Activated CD8-positive, alpha-beta T cell treated with anti-CD3 and anti-CD28 coated beads, Interleukin-2, amount 10 ng/mL, durations not matched to agents 7 days and 5 days (primary cell): ENCODE results near the gene PLEKHD1. TPM values are rescaled to one million over a fixed set of nuclear protein-coding genes. Genes with fewer than 3 reads are reported as not detected.

ENCODE experiments used
- ATAC-seq: fragments of 150-1000 bp; cut with Tn5 transposase; one replicate; pipeline ENCODE4 v1.10.0; 2021; ENCODE audit warnings: moderate library complexity
- CTCF ChIA-PET: fragments of 350-600 bp; sonication (Branson Sonifier 250); formaldehyde crosslinking; loops from one replicate; lab custom pipeline; 2021; ENCODE audit warnings: antibody characterized with exemption; lab: Charles Lee
- POLR2A ChIA-PET: fragments of 350-600 bp; sonication (Branson Sonifier 250); formaldehyde crosslinking; loops from one replicate; lab custom pipeline; 2021; ENCODE audit warnings: antibody characterized with exemption; lab: Charles Lee
- DNase-seq: peaks from one replicate; pipeline ENCODE4 v3.0.0-alpha.2; 2020
- H3K27ac Mint-ChIP-seq: one replicate; pipeline ENCODE4 v1.8.0; 2021; ENCODE audit warnings: mild to moderate bottlenecking, mixed read lengths
- H3K27me3 Mint-ChIP-seq: one replicate; pipeline ENCODE4 v1.8.0; 2021; ENCODE audit warnings: low read depth, mixed read lengths
- H3K36me3 Mint-ChIP-seq: one replicate; pipeline ENCODE4 v1.8.0; 2021; ENCODE audit warnings: low read depth, mixed read lengths
- H3K4me1 Mint-ChIP-seq: one replicate; pipeline ENCODE4 v1.8.0; 2021; ENCODE audit warnings: low read depth, mixed read lengths
- H3K4me3 Mint-ChIP-seq: one replicate; pipeline ENCODE4 v1.8.0; 2021; ENCODE audit warnings: mild to moderate bottlenecking, mixed read lengths
- H3K9me3 Mint-ChIP-seq: one replicate; pipeline ENCODE4 v1.8.0; 2022; ENCODE audit warnings: mixed read lengths; ENCODE audit not compliant: insufficient read depth
- total RNA-seq, 2 experiments: library from RNA; stranded (reverse); gene quantifications; one replicate each; pipeline ENCODE4 v1.2.3, GENCODE V29; 2021

Gene PLEKHD1
- total RNA-seq = under 1 TPM; 0.10 to 0.13 TPM

DNA sequence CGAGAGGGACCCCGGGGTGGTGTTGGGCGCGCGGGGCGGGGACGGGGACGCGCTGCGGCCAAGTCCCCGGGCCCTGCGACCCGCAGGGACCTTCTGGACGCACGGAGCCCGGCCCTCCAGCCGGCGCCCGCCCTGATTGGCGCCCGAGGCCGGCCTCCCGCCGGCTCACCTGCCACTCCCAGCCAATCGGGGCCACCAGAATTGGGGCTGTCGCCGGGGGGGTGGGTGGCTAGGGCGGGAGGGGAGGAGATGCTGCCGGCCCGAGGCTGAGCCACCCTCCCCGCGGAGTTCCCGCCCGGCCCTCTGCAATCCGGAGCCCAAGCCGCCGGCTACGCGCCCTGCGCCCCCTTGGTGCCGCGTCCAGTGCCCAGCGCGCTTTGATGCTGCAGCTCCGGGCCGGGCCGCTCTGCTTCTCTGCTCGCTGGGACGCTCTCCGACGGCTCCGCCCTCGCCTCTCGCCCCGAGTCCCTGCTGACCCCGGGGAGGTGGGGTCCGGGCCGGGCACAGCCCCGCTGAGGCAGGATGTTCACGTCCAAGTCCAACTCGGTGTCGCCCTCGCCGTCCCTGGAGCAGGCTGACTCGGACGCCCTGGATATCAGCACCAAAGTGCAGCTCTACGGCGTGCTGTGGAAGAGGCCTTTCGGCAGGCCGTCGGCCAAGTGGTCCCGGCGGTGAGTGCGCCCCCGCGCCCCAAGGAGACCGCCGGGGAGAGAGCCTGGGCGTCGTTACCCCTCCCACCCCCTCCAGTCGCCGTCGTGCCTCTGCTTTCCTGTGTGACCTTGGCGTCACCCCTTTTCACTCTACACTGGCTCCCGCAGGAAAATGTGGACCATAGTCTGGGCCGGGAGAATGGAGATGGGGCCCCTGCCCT, at the start of gene PLEKHD1:
PLEKHD1 (plus strand) TSS at position 285 of the 871 bp plus-strand sequence; CDS start at position 523, 238 bp downstream.
- peaks cover 56% of the 10 kb centered on the region for H3K27me3 Mint-ChIP-seq
- H3K4me1 Mint-ChIP-seq = peaks cover 3% of the 10 kb centered on the region
- no peak for ATAC-seq
- no peaks in the 10 kb centered on the region for H3K36me3 Mint-ChIP-seq
- no peak for DNase-seq
- no peaks in the 10 kb centered on the region for H3K9me3 Mint-ChIP-seq
- H3K4me3 Mint-ChIP-seq = no peak within 1 kb of the TSS
- no peak within 1 kb of the TSS for H3K27ac Mint-ChIP-seq
- ChIA-PET POLR2A (no interaction called here), CTCF (no interaction called here)

- no peak for ATAC-seq
- H3K27me3 Mint-ChIP-seq = no peaks in the 10 kb centered on the region
- CTCF ChIA-PET = interaction anchor here (3.6 kb wide), 1 partner anchor 20 kb away, joined by 14 read pairs; no protein-coding TSS in a partner anchor
Measured at GRCh38 chr14:69439521-69440270, 44.8 kb upstream of the PLEKHD1 start.

DNA sequence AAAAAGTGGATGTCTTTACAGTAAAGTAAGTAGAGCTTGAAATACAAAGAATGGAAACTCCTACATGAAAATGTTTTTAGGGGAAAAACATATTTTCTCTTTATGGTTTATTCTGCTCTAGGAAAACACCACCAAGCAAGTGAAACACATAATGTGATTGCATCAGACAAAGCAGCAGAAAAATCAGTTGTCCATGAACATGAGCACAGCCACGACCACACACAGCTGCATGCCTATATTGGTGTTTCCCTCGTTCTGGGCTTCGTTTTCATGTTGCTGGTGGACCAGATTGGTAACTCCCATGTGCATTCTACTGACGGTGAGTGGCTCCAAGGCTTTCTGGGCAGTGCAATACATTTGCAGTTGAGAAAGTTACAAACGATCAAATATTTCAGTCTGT, 42.6 kb upstream of the PLEKHD1 start:
- H3K9me3 Mint-ChIP-seq = no peaks in the 10 kb centered on the region

More at GRCh38 chr14:69439521-69440270, 44.8 kb upstream of the PLEKHD1 start:
- Mint-ChIP-seq H3K4me1 (peaks cover 6% of the 10 kb centered on the region), H3K4me3 (no peak overlapping the region), H3K27ac (no peak overlapping the region), H3K36me3 (peaks cover 28% of the 10 kb centered on the region), H3K9me3 (no peaks in the 10 kb centered on the region)
- DNase-seq = no peak
- POLR2A ChIA-PET = no interaction called here

GRCh38 chr14:69443296-69443805, 41.2 kb upstream of the PLEKHD1 start:
- ChIA-PET POLR2A (interaction anchor here (0.6 kb wide), 1 partner anchor 205 kb away, joined by 3 read pairs; no protein-coding TSS in a partner anchor), CTCF (interaction anchor here (3.6 kb wide), 1 partner anchor 16 kb away, joined by 14 read pairs; no protein-coding TSS in a partner anchor)
- Mint-ChIP-seq H3K4me1 (peaks cover 6% of the 10 kb centered on the region), H3K27ac (no peak overlapping the region), H3K27me3 (no peaks in the 10 kb centered on the region), H3K9me3 (no peaks in the 10 kb centered on the region), H3K4me3 (no peak overlapping the region), H3K36me3 (peaks cover 34% of the 10 kb centered on the region)
- DNase-seq (no peak), ATAC-seq (no peak)

More for the DNA sequence above, 42.6 kb upstream of the PLEKHD1 start:
- ATAC-seq (no peak), DNase-seq (no peak)
- H3K36me3 Mint-ChIP-seq = peaks cover 32% of the 10 kb centered on the region
- POLR2A ChIA-PET = no interaction called here
- H3K4me3 Mint-ChIP-seq = no peak overlapping the region
- H3K27me3 Mint-ChIP-seq = no peaks in the 10 kb centered on the region
- peaks cover 6% of the 10 kb centered on the region for H3K4me1 Mint-ChIP-seq
- no peak overlapping the region for H3K27ac Mint-ChIP-seq
- CTCF ChIA-PET = interaction anchor here (1.3 to 3.6 kb wide), 3 partner anchors 18 to 199 kb away, joined by 3 to 14 read pairs (median 4); no protein-coding TSS in a partner anchor

DNA sequence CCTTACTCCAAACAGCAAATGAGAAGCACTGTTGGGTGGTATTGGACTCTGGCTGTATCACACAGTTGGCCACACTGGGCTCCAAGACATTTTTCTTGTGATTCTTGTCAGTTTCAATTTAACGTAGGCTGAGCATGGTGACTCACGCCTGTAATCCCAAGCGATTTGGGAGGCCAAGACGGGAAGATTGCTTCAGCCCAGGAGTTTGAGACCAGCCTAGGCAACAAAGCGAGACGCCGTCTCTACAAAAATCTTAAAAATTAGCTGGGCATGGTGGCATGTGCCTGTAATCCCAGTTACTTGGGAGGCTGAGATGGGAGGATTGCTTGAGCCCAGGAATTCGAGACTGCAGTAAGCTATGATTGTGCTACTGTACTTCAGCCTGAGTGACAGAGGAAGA, 35.3 kb upstream of the PLEKHD1 start:
- CTCF ChIA-PET = interaction anchor here (4.0 kb wide), 1 partner anchor 10 kb away, joined by 13 read pairs; no protein-coding TSS in a partner anchor
- H3K27me3 Mint-ChIP-seq = no peaks in the 10 kb centered on the region
- no peak overlapping the region for H3K4me3 Mint-ChIP-seq
- H3K36me3 Mint-ChIP-seq = peaks cover 20% of the 10 kb centered on the region
- no peak overlapping the region for H3K27ac Mint-ChIP-seq
- no peak for ATAC-seq
- DNase-seq = no peak
- no peaks in the 10 kb centered on the region for H3K9me3 Mint-ChIP-seq
- POLR2A ChIA-PET = no interaction called here
- H3K4me1 Mint-ChIP-seq = no peaks in the 10 kb centered on the region

GRCh38 chr14:69451941-69452340, 32.6 kb upstream of the PLEKHD1 start:
- peaks cover 18% of the 10 kb centered on the region for H3K36me3 Mint-ChIP-seq
- DNase-seq (no peak), ATAC-seq (no peak)
- CTCF ChIA-PET = interaction anchor here (4.0 kb wide), 1 partner anchor 8 kb away, joined by 13 read pairs; no protein-coding TSS in a partner anchor
- H3K27ac Mint-ChIP-seq = no peak overlapping the region
- no peak overlapping the region for H3K4me3 Mint-ChIP-seq
- POLR2A ChIA-PET = no interaction called here
- no peaks in the 10 kb centered on the region for H3K9me3 Mint-ChIP-seq
- no peaks in the 10 kb centered on the region for H3K4me1 Mint-ChIP-seq
- no peaks in the 10 kb centered on the region for H3K27me3 Mint-ChIP-seq

- ChIA-PET POLR2A (no interaction called here), CTCF (interaction anchor here (0.9 to 3.1 kb wide), 9 partner anchors 8 to 327 kb away, joined by 3 to 65 read pairs (median 13); no protein-coding TSS in a partner anchor)
- no peak for ATAC-seq
- Mint-ChIP-seq H3K27ac (no peak overlapping the region), H3K9me3 (no peaks in the 10 kb centered on the region), H3K36me3 (peaks cover 24% of the 10 kb centered on the region), H3K27me3 (no peaks in the 10 kb centered on the region), H3K4me1 (no peaks in the 10 kb centered on the region), H3K4me3 (no peak overlapping the region)
- no peak for DNase-seq
Measured at GRCh38 chr14:69458350-69458749, 26.2 kb upstream of the PLEKHD1 start.

GRCh38 chr14:69459122-69459521, 25.4 kb upstream of the PLEKHD1 start:
- Mint-ChIP-seq H3K4me3 (no peak overlapping the region), H3K4me1 (no peaks in the 10 kb centered on the region), H3K36me3 (peaks cover 19% of the 10 kb centered on the region), H3K27me3 (no peaks in the 10 kb centered on the region), H3K9me3 (no peaks in the 10 kb centered on the region), H3K27ac (no peak overlapping the region)
- DNase-seq = no peak
- no peak for ATAC-seq
- CTCF ChIA-PET = interaction anchor here (0.8 to 3.1 kb wide), 18 partner anchors 9 to 352 kb away, joined by 3 to 65 read pairs (median 4); no protein-coding TSS in a partner anchor
- POLR2A ChIA-PET = no interaction called here

GRCh38 chr14:69460093-69460701, 24.3 kb upstream of the PLEKHD1 start:
- H3K9me3 Mint-ChIP-seq = no peaks in the 10 kb centered on the region
- ATAC-seq (peak; percentile 85), DNase-seq (peak; percentile 71)
- ChIA-PET CTCF (interaction anchor here (0.7 to 3.1 kb wide), 25 partner anchors 10 to 353 kb away, joined by 3 to 65 read pairs (median 4); no protein-coding TSS in a partner anchor), POLR2A (no interaction called here)
- no peaks in the 10 kb centered on the region for H3K27me3 Mint-ChIP-seq
- H3K4me1 Mint-ChIP-seq = no peaks in the 10 kb centered on the region
- peaks cover 19% of the 10 kb centered on the region for H3K36me3 Mint-ChIP-seq
- no peak overlapping the region for H3K27ac Mint-ChIP-seq
- H3K4me3 Mint-ChIP-seq = no peak overlapping the region

GRCh38 chr14:69464379-69464778, 20.1 kb upstream of the PLEKHD1 start:
- DNase-seq = no peak
- ChIA-PET POLR2A (interaction anchor here (0.7 kb wide), 1 partner anchor 231 kb away, joined by 3 read pairs; no protein-coding TSS in a partner anchor), CTCF (interaction anchor here (1.2 to 3.6 kb wide), 3 partner anchors 11 to 222 kb away, joined by 3 to 23 read pairs (median 4); no protein-coding TSS in a partner anchor)
- Mint-ChIP-seq H3K4me1 (no peaks in the 10 kb centered on the region), H3K27ac (no peak overlapping the region), H3K27me3 (no peaks in the 10 kb centered on the region), H3K9me3 (no peaks in the 10 kb centered on the region), H3K36me3 (no peaks in the 10 kb centered on the region), H3K4me3 (no peak overlapping the region)
- ATAC-seq = no peak

DNA sequence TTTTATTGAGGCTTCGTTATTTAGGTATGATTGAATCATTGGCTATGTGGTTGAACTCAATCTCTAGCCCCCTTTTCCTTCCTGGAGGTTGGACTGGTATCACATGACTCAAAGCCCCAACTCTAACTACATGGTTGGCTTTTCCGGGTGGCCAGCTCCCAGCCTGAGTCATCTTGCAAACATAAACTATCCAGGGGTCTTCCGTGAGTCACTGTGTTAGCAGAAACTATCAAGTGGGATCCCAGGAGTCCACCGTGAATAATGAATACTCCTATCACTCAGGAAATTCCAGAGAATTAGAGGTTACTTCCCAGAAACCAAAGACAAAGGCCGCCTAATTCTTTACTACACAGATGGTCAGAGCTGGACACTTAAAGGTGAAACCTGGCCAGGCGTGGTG, 19.7 kb upstream of the PLEKHD1 start:
- POLR2A ChIA-PET = interaction anchor here (0.7 kb wide), 1 partner anchor 231 kb away, joined by 3 read pairs; no protein-coding TSS in a partner anchor
- Mint-ChIP-seq H3K27ac (no peak overlapping the region), H3K9me3 (no peaks in the 10 kb centered on the region), H3K4me1 (no peaks in the 10 kb centered on the region), H3K4me3 (no peak overlapping the region), H3K27me3 (no peaks in the 10 kb centered on the region), H3K36me3 (no peaks in the 10 kb centered on the region)
- CTCF ChIA-PET = interaction anchor here (1.2 to 3.6 kb wide), 4 partner anchors 10 to 223 kb away, joined by 3 to 23 read pairs (median 4); no protein-coding TSS in a partner anchor
- DNase-seq (no peak), ATAC-seq (no peak)
